Breast epithelium (tissue), 4 donors: Measurements from ENCODE around the gene CHCHD10. TPM values are rescaled to one million over a fixed set of nuclear protein-coding genes. Genes with fewer than 3 reads are reported as not detected.
"Not testable (repeated sequence)": the region's sequence is repeated elsewhere in the genome, so short reads cannot be mapped to it uniquely, and the experiment has no call there.

Experiments used
- DNase-seq, 2 donors: peaks; one replicate each; pipeline ENCODE4 v3.0.0-alpha.2; 2019; ENCODE audit warnings: low spot score in 2 of 2
- H3K27ac ChIP-seq, 2 donors: fragments of 200-600 bp; sonication (generic) in 1 of 2; one replicate each; pipeline ENCODE4 v1.5.1; 2016 to 2019; ENCODE audit warnings: mild to moderate bottlenecking in 1 of 2
- H3K27me3 ChIP-seq, 2 donors: fragments of 200-600 bp; sonication (generic) in 1 of 2; one replicate each; pipeline versions ENCODE4 v1.5.1 to v1.6.0; 2017 to 2019; ENCODE audit warnings: control low read depth in 1 of 2, mild to moderate bottlenecking in 1 of 2
- H3K36me3 ChIP-seq: fragments of 200-600 bp; one replicate; pipeline ENCODE4 v1.5.1; 2019
- H3K4me1 ChIP-seq, 2 donors: fragments of 200-600 bp; sonication (generic); one replicate each; pipeline ENCODE4 v1.5.1; 2016 to 2019; ENCODE audit warnings: control low read depth in 1 of 2
- H3K4me3 ChIP-seq, 3 donors: fragments of 200-600 bp; sonication (generic); 1 replicate in 2 of 3; 2 replicates in 1 of 3; pipeline ENCODE4 v1.5.1; 2016 to 2019; ENCODE audit warnings: mild to moderate bottlenecking in 3 of 3, moderate library complexity in 2 of 3
- H3K9me3 ChIP-seq, 2 donors: fragments of 200-600 bp; sonication (generic) in 1 of 2; one replicate each; pipeline ENCODE4 v1.5.1; 2016 to 2019; ENCODE audit warnings: control low read depth in 1 of 2
- POLR2A ChIP-seq: fragments of 450-650 bp; IDR thresholded peaks from one replicate; pipeline ENCODE4 v1.6.1; 2016; ENCODE audit warnings: antibody characterized with exemption, mild to moderate bottlenecking, moderate library complexity
- POLR2AphosphoS5 ChIP-seq, 3 donors: sonication (generic); formaldehyde crosslinking; IDR thresholded peaks; one replicate each; pipeline ENCODE4 v1.6.1; 2017; ENCODE audit warnings: antibody characterized with exemption in 3 of 3
- intact Hi-C: fragments of 100-400 bp; cut with DNase I; formaldehyde crosslinking; loops from one replicate; pipeline ENCODE4 v1.15.1; 2023; ENCODE audit warnings: low total_unique reads
- total RNA-seq, 3 donors: library from RNA; depleted of rRNA; stranded (reverse); fragments of >200 nt; gene quantifications; one replicate each; pipeline ENCODE4 v1.1.0, GENCODE V29; 2016
- TF ChIP-seq, protein P1 (sequence below), 3 donors: fragments of 450-650 bp; IDR thresholded peaks; one replicate each; pipeline ENCODE4 v1.5.1; 2016 to 2017; ENCODE audit warnings: antibody characterized with exemption in 3 of 3, mild to moderate bottlenecking in 3 of 3, moderate library complexity in 3 of 3

The CHCHD10 gene
- total RNA-seq, 3 donors from 2014 or later = 5.6 to 22.8 (median 21.4) TPM

DNA sequence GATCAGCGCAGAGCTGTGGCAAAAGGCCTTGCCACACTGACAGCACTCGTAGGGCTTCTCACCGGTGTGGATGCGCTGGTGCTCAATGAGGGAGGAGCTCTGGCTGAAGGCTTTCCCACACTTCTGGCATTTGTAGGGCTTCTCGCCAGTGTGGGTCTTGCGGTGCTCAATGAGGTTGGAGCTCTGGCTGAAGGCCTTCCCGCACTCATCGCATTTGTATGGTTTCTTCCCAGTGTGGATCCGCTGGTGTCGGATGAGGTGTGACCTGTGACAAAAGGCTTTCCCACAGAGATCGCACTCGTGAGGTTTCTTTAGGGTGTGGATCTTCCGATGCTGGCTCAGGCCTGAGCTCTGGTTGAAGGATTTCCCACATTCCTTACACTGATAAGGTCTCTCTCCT, 23.8 kb downstream of the CHCHD10 start:
- Histone ChIP-seq H3K9me3 (no peaks in the 10 kb centered on the region), H3K27me3 (no peaks in the 10 kb centered on the region), H3K4me1 (no peaks in the 10 kb centered on the region), H3K36me3 (peaks cover 5% of the 10 kb centered on the region), H3K4me3 (no peak overlapping the region), H3K27ac (no peak overlapping the region)
- TF ChIP-seq, protein P1, sequence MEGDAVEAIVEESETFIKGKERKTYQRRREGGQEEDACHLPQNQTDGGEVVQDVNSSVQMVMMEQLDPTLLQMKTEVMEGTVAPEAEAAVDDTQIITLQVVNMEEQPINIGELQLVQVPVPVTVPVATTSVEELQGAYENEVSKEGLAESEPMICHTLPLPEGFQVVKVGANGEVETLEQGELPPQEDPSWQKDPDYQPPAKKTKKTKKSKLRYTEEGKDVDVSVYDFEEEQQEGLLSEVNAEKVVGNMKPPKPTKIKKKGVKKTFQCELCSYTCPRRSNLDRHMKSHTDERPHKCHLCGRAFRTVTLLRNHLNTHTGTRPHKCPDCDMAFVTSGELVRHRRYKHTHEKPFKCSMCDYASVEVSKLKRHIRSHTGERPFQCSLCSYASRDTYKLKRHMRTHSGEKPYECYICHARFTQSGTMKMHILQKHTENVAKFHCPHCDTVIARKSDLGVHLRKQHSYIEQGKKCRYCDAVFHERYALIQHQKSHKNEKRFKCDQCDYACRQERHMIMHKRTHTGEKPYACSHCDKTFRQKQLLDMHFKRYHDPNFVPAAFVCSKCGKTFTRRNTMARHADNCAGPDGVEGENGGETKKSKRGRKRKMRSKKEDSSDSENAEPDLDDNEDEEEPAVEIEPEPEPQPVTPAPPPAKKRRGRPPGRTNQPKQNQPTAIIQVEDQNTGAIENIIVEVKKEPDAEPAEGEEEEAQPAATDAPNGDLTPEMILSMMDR (IDR thresholded peaks at IDR 0.05) = no peak
- TF ChIP-seq POLR2A = no peak
- TF ChIP-seq POLR2AphosphoS5 (IDR thresholded peaks at IDR 0.05) = no peak
- intact Hi-C loops = no loop called here
- no peak for DNase-seq

DNA sequence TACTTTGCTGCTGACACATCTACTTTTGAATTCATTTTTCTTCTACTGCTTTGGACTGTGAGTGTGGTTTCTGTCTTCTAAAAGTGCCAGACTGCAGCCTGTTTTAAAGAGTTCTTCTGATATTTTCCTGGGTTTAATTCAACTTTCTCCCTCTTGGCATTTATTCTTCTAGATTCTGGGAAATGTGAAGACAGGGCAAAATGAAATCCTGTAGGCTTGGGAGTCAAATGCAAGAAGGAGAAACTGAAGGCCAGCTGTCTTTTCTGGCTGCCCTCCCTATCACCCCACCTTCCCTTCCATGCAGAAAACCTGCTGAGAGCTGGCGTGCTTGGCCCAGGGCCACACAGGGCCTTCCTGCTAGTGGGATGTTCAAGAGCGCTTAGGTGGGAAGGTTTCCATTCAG, 24.5 kb downstream of the CHCHD10 start:
- no peak for DNase-seq
- Histone ChIP-seq H3K36me3 (peaks cover 5% of the 10 kb centered on the region), H3K4me3 (no peak overlapping the region), H3K27ac (peak overlapping the region in 1 of 2 donors; percentile 43), H3K27me3 (no peaks in the 10 kb centered on the region), H3K9me3 (no peaks in the 10 kb centered on the region), H3K4me1 (no peaks in the 10 kb centered on the region)
- intact Hi-C loops = no loop called here
- TF ChIP-seq, protein P1 (IDR thresholded peaks at IDR 0.05) = no peak

DNA sequence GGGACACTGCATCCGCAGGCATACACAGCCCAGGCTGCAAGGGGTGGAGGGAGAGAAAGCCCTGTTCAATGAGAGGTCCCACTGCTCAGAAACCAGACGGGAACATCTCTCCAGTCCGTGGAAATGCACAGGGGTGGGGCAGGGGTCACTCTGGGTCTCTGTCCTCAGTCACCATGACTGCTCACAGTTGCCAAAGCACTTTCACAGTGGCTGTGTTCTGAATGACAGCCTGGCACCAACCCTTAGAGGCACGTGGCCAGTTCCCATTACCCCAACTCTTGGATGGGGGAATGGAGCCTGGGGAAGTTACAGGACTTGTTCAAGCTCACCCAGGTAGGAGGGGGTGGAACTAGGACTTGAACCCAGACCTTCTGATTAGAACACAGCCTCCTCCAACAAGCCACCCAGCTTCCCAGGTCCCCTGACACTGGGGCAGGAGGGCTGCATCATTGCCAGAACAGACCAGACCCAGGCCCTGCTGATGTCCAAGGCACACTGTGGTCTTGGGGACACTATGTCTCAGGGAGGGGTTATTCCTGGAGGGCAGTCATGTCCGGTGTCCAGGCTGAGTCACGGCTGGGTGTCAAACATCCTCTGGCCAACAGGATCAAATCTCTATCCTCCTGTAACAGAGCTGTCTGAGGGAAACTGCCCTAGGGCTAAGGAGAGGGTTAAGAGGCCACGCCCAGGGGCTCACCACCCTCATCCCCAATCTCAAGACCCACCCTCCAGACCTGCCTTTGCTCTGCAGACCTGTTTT, 25.1 kb downstream of the CHCHD10 start:
- DNase-seq = no peak
- intact Hi-C loops = no loop called here
- H3K4me3 ChIP-seq = no peak overlapping the region
- no peaks in the 10 kb centered on the region for H3K9me3 ChIP-seq
- H3K36me3 ChIP-seq = peaks cover 5% of the 10 kb centered on the region
- H3K27ac ChIP-seq = peak overlapping the region in 1 of 2 donors; percentile 43
- no peaks in the 10 kb centered on the region for H3K4me1 ChIP-seq
- H3K27me3 ChIP-seq = no peaks in the 10 kb centered on the region
- TF ChIP-seq POLR2AphosphoS5 (IDR thresholded peaks at IDR 0.05) (no peak), POLR2A (no peak)
- TF ChIP-seq, protein P1 (IDR thresholded peaks at IDR 0.05) = no peak

DNA sequence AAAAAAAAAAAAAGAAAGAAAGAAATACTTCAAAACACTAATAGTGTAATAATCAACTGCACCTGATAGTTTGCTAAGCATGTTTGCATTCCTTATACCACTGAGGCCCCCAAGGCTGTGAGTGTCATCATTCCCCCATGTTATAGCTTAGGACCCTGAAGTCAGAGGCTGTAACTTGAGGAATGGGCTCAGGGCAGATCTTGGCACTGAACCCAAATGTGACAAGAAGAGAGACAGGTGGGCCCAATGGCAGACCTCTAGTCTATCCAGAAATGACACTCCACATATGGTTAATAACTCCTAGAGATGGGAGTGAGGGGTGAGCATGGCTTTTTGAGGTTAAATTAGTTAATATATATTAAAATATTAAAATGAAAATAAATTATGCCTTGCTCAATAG, 30.1 kb downstream of the CHCHD10 start:
- Histone ChIP-seq H3K27me3 (no peaks in the 10 kb centered on the region), H3K36me3 (no peaks in the 10 kb centered on the region), H3K4me3 (no peak overlapping the region), H3K4me1 (no peaks in the 10 kb centered on the region), H3K27ac (no peak overlapping the region), H3K9me3 (no peaks in the 10 kb centered on the region)
- TF ChIP-seq POLR2AphosphoS5 (IDR thresholded peaks at IDR 0.05) (no peak), POLR2A (no peak)
- TF ChIP-seq, protein P1 (IDR thresholded peaks at IDR 0.05) = no peak
- no peak for DNase-seq
- intact Hi-C loops = no loop called here

DNA sequence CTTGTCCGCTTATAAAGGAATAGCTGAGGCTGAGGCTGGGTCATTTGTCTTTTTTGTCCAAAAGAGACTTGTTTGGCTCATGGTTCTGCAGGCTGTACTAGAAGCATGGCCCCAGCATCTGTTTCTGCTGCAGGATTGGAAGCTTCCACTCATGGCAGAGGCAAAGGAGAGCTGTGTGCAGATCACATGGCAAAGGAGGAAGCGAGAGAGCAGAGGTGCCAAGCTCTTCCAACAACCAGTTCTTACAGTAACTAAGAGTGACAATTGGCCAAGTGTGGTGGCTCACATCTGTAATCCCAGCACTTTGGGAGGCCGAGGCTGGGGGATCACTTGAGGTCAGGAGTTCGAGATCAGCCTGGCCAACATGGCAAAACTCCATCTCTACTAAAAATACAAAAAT, 39.7 kb downstream of the CHCHD10 start:
- H3K36me3 ChIP-seq, DNase-seq, H3K27me3 ChIP-seq, H3K27ac ChIP-seq, H3K4me1 ChIP-seq, intact Hi-C loops, H3K9me3 ChIP-seq, H3K4me3 ChIP-seq: not testable (repeated sequence)

DNA sequence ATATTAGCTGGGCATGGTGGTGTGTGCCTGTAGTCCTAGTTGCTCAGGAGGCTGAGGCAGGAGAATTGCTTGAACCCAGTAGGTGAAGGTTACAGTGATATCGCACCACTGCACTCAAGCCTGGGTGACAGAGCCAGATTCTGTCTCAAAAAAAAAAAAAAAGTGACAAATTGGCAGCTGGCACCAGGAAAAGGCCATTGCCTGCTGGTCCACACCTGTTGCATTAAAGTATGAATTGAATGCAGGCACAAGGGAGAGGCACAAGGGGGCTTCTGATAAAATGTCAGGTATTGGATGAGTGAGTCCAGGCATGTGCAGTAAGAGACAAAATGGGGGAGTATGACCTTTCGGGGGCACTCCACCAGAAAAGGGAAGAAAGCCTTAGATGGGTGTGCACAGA, 45.0 kb downstream of the CHCHD10 start:
- no peaks in the 10 kb centered on the region for H3K4me1 ChIP-seq
- no peak overlapping the region for H3K4me3 ChIP-seq
- no peak for TF ChIP-seq POLR2A
- TF ChIP-seq, protein P1 (IDR thresholded peaks at IDR 0.05) = no peak
- no peak for TF ChIP-seq POLR2AphosphoS5 (IDR thresholded peaks at IDR 0.05)
- H3K27ac ChIP-seq = no peak overlapping the region
- no peaks in the 10 kb centered on the region for H3K36me3 ChIP-seq
- no peaks in the 10 kb centered on the region for H3K27me3 ChIP-seq
- no peaks in the 10 kb centered on the region for H3K9me3 ChIP-seq
- DNase-seq = no peak
- intact Hi-C loops = no loop called here
